Spleen (tissue), 11 donors: Measurements from ENCODE around the gene EML6. TPM values are rescaled to one million over a fixed set of nuclear protein-coding genes. Genes with fewer than 3 reads are reported as not detected.

Source experiments
- DNase-seq: peaks from one replicate; pipeline ENCODE4 v3.0.0-alpha.2; 2020
- H3K27ac ChIP-seq, 8 donors: fragments of 200-600 bp; sonication (generic) in 7 of 8; 1 replicate in 4 of 8; 2 replicates in 4 of 8; pipeline versions ENCODE4 v1.5.0 to v1.8.0; 2016 to 2021; ENCODE audit warnings: inconsistent platforms in 4 of 8, mild to moderate bottlenecking in 4 of 8, moderate library complexity in 1 of 8
- H3K27me3 ChIP-seq, 7 donors: fragments of 200-600 bp; sonication (generic) in 6 of 7; replicated peaks in 1 of 7; 1 replicate in 4 of 7; 2 replicates in 3 of 7; pipeline versions ENCODE4 v1.5.0 to v1.8.0; 2016 to 2021; ENCODE audit warnings: inconsistent platforms in 3 of 7, mild to moderate bottlenecking in 1 of 7
- H3K36me3 ChIP-seq, 6 donors: fragments of 200-600 bp; sonication (generic) in 5 of 6; 1 replicate in 4 of 6; 2 replicates in 2 of 6; pipeline versions ENCODE4 v1.5.0 to v1.8.0; 2016 to 2021; ENCODE audit warnings: inconsistent platforms in 2 of 6
- H3K4me1 ChIP-seq, 6 donors: fragments of 200-600 bp; sonication (generic) in 5 of 6; 1 replicate in 3 of 6; 2 replicates in 3 of 6; pipeline versions ENCODE4 v1.5.0 to v1.8.0; 2016 to 2021; ENCODE audit warnings: inconsistent platforms in 3 of 6
- H3K4me3 ChIP-seq, 8 donors: fragments of 200-600 bp; sonication (generic) in 7 of 8; 1 replicate in 4 of 8; 2 replicates in 4 of 8; pipeline versions ENCODE4 v1.5.0 to v1.8.0; 2016 to 2021; ENCODE audit warnings: inconsistent platforms in 4 of 8, mild to moderate bottlenecking in 4 of 8, moderate library complexity in 2 of 8
- H3K9me3 ChIP-seq, 8 donors: fragments of 200-600 bp; sonication (generic) in 7 of 8; 1 replicate in 4 of 8; 2 replicates in 4 of 8; pipeline versions ENCODE4 v1.5.0 to v1.8.0; 2016 to 2021; ENCODE audit warnings: inconsistent platforms in 4 of 8
- CTCF ChIP-seq, 11 experiments: fragments of 200-600 bp in 7 of 11; fragments of 450-650 bp in 4 of 11; sonication (generic) in 4 of 11; IDR thresholded peaks in 8 of 11; conservative IDR thresholded peaks in 3 of 11; 1 replicate in 7 of 11; 2 replicates in 4 of 11; pipeline versions ENCODE4 v1.4.0 to v1.8.0; 2016 to 2021; ENCODE audit warnings: antibody characterized with exemption in 11 of 11, inconsistent platforms in 4 of 11, mild to moderate bottlenecking in 1 of 11
- POLR2A ChIP-seq, 3 donors: fragments of 450-650 bp; IDR thresholded peaks; one replicate each; pipeline ENCODE4 v1.5.1; 2017; ENCODE audit warnings: antibody characterized with exemption in 3 of 3, mild to moderate bottlenecking in 1 of 3
- POLR2AphosphoS5 ChIP-seq, 3 donors: sonication (generic); formaldehyde crosslinking; IDR thresholded peaks; one replicate each; pipeline ENCODE4 v1.5.1; 2017; ENCODE audit warnings: antibody characterized with exemption in 3 of 3
- WGBS, 5 donors: extraction: QIAGEN DNeasy Blood & Tissue Kit in 3 of 5; methylation state at CpG; one replicate each; pipeline versions ENCODE4 v1.1.5 to v1.1.7; 2013 to 2018; 5-methylcytosine and 5-hydroxymethylcytosine counted together
- intact Hi-C: fragments of 100-400 bp; cut with DNase I; formaldehyde crosslinking; loops from one replicate; pipeline ENCODE4 v1.15.0; 2023; ENCODE audit warnings: low total_unique reads
- polyA plus RNA-seq, 3 donors: library from polyadenylated mRNA; stranded (reverse); fragments of 200-250 nt; gene quantifications; one replicate each; pipeline ENCODE4 v1.2.1, GENCODE V29; 2013
- total RNA-seq, 7 donors: library from RNA; depleted of rRNA in 3 of 7; stranded (reverse); fragments of >200 nt in 3 of 7; fragmentation: NEBNext Ultra II Directional in 4 of 7; extraction: Animal tissue kit (Norgen Biotek cat#: 25700) in 4 of 7; gene quantifications; one replicate each; pipeline versions ENCODE4 v1.1.0 to v1.2.1, GENCODE V29; 2016 to 2021
- donor health status: healthy with polysubstance abuse.
- donor health status: DM: no; HTN: no; CAD: no; lungs with moderate emphysema.
- donor health status: DM: no; HTN: no; CAD: no.
- donor health status: Bipolar disorder and iron deficiency.
- donor health status: healthy.
- donor health status: DM: no; HTN: no; CAD: no.
- donor health status: DM: yes; HTN: yes; CAD: no.

Gene EML6
- total and polyA plus RNA-seq, 10 donors = 4.7 to 18.2 (median 7.6) TPM

DNA sequence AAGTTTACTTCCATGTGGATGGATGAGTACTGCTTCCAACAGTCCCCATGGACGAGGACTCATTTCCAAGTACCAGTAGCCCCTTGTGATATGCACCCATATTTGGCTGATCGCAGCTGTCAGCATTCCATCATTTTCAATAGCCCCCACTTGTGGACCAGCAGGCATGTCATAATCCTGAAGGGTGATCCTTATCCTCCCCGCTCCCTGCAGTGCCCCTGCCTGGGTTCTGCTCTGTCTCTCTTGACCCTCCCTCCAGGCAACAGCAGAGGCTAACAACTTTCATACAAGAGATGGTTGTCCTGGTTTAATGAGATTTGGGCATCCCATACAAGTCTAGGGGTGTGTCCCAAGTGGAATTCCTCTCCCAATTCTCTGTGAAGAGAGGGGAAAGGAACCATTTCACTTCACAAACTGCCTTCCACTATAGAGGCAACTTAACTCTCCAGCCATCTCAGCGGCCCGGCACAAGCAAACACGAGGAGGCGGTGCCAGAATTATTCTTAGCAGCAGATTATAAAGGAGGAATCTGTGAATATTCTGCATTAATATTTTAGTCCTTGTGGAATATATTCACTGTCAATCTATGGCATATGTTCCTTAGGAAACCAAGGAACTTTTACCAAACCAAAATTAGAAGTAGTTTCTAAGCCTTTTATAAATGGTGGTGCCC, 216.1 kb downstream of the EML6 start:
- no peak for DNase-seq
- WGBS, 5 donors = 87 to 93% (median 91%) methylated on average over 7 of the region's 7 CpGs
- Histone ChIP-seq H3K36me3 (no peaks in the 10 kb centered on the region), H3K4me1 (no peaks in the 10 kb centered on the region), H3K4me3 (no peak overlapping the region), H3K27ac (no peak overlapping the region), H3K9me3 (peaks cover 0 to 23% (median 17%) of the 10 kb centered on the region in 8 donors), H3K27me3 (no peaks in the 10 kb centered on the region)
- intact Hi-C loops = no loop called here
- TF ChIP-seq POLR2AphosphoS5 (IDR thresholded peaks at IDR 0.05) (no peak), CTCF (IDR thresholded peaks at IDR 0.05 in 8 of 11, conservative IDR thresholded peaks at IDR 0.05 in 3 of 11) (no peak), POLR2A (IDR thresholded peaks at IDR 0.05) (no peak)

DNA sequence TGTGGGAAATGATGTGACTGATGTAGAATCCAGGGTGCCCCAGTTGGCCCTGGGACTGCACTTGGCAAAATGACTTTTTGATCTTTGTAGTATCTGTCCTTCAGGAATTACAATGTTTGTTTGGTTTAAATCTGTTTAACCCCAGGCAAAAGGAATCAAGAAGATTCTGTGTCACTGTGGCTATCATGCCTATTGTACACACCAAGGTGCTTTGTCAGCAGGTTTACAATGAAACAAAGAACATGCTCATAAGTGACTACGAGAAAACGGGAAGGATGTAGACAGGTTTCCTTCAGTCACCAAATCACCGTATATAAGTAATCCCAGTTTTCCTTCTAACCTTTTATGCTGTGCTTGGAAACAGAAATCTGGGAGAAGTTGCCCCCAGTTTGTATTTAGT, 217.3 kb downstream of the EML6 start:
- intact Hi-C loops = no loop called here
- no peaks in the 10 kb centered on the region for H3K27me3 ChIP-seq
- TF ChIP-seq CTCF (IDR thresholded peaks at IDR 0.05 in 8 of 11, conservative IDR thresholded peaks at IDR 0.05 in 3 of 11) (no peak), POLR2A (IDR thresholded peaks at IDR 0.05) (no peak), POLR2AphosphoS5 (IDR thresholded peaks at IDR 0.05) (no peak)
- H3K4me3 ChIP-seq = no peak overlapping the region
- WGBS, 5 donors = 52 to 71% (median 54%) methylated on average over 3 of the region's 3 CpGs
- no peaks in the 10 kb centered on the region for H3K36me3 ChIP-seq
- peaks cover 0 to 23% (median 17%) of the 10 kb centered on the region in 8 donors for H3K9me3 ChIP-seq
- H3K27ac ChIP-seq = no peak overlapping the region
- H3K4me1 ChIP-seq = no peaks in the 10 kb centered on the region
- DNase-seq = no peak

- peak; percentile 54 for DNase-seq
- Histone ChIP-seq H3K4me1 (no peaks in the 10 kb centered on the region), H3K9me3 (peaks cover 0 to 23% (median 17%) of the 10 kb centered on the region in 8 donors), H3K4me3 (no peak overlapping the region), H3K27ac (no peak overlapping the region), H3K27me3 (no peaks in the 10 kb centered on the region), H3K36me3 (no peaks in the 10 kb centered on the region)
- intact Hi-C loops = no loop called here
- TF ChIP-seq POLR2A (IDR thresholded peaks at IDR 0.05) = no peak
- TF ChIP-seq POLR2AphosphoS5 (IDR thresholded peaks at IDR 0.05) = no peak
- no peak for TF ChIP-seq CTCF (IDR thresholded peaks at IDR 0.05 in 8 of 11, conservative IDR thresholded peaks at IDR 0.05 in 3 of 11)
- 92 to 98% (median 96%) methylated on average over 15 of the region's 15 CpGs for WGBS, 5 donors
Observed at GRCh38 chr2:54941248-54941984, 218.0 kb downstream of the EML6 start.

- Histone ChIP-seq H3K4me1 (no peaks in the 10 kb centered on the region), H3K4me3 (no peak overlapping the region), H3K36me3 (no peaks in the 10 kb centered on the region), H3K9me3 (peaks cover 0 to 16% (median 13%) of the 10 kb centered on the region in 8 donors), H3K27ac (peak overlapping the region in 3 of 8 donors; percentile 2 to 42 (median 16)), H3K27me3 (no peaks in the 10 kb centered on the region)
- peak; percentile 57 for DNase-seq
- intact Hi-C loops = no loop called here
- TF ChIP-seq CTCF (IDR thresholded peaks at IDR 0.05 in 8 of 11, conservative IDR thresholded peaks at IDR 0.05 in 3 of 11) = no peak
- WGBS, 5 donors = 42 to 69% (median 55%) methylated on average over 5 of the region's 5 CpGs
Observed at GRCh38 chr2:54942373-54942772, 218.9 kb downstream of the EML6 start.
